ENCODE measurements around the gene RAB34.
"Not testable (repeated sequence)": the region's sequence is repeated elsewhere in the genome, so short reads cannot be mapped to it uniquely, and the experiment has no call there.

The RAB34 gene

GRCh38 chr17:28726627-28727491 lies 9.2 kb upstream of the RAB34 start:
- peak; percentile 96 for DNase-seq

DNA sequence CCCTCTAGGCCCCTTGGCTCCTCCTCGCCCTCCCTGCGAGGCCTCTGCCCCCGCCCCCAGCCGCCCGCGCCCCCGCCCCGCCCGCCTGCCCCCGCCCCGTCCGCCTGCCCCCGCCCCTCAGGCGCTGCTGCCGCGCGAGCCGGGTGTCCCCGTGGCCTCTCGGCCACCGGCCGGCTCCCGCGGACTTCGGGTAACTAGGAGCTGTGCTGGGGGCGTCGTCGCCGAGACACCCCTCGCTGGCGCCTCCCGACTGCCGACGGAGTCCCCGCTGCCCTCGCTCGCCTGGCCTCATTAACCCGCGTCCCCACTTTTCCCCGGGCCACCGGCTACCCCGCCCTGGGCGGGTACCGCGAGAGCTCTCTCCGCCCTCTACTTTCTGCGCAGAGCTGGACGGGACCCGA lies 8.6 kb upstream of the RAB34 start, which contains the start of gene TLCD1:
Gene TLCD1, minus strand, starts transcription at position 8 of the 401 bp plus-strand sequence. CDS start 136 bp downstream, outside the sequence.
- DNase-seq, result peak; percentile 77

- DNase-seq, result peak; percentile 85
Measured at GRCh38 chr17:28725660-28726225, 8.1 kb upstream of the RAB34 start.

DNA sequence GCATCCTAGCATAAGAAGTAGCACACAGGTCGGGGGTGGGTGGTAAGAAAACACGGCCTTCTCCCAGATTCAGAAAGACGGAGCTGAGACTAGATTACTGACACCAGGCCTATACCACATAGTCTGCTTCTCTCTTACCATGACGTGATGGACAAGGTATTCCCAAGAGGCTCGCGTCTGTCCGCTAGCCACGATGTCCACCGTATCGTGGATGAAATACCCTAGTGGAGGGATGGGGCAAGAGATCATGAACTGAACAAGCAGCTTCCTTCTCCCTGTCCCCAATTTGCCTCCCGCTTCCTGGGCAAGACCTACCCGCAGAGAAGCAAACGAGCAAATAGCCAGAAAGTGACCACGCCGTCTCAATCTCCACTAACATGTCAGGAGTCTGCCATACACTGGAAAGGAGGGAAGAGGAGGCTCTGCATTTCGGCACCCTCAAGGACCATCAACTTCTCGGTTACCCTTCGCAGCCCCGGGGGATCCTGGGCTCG lies 7.5 kb upstream of the RAB34 start:
- DNase-seq, result no peak

GRCh38 chr17:28724500-28725165 lies 7.0 kb upstream of the RAB34 start:
- peak; percentile 72 for DNase-seq

GRCh38 chr17:28723836-28724499 lies 6.3 kb upstream of the RAB34 start:
- DNase-seq, result not testable (repeated sequence)

- no peak for DNase-seq
Measured at GRCh38 chr17:28723159-28723835, 5.6 kb upstream of the RAB34 start.

DNA sequence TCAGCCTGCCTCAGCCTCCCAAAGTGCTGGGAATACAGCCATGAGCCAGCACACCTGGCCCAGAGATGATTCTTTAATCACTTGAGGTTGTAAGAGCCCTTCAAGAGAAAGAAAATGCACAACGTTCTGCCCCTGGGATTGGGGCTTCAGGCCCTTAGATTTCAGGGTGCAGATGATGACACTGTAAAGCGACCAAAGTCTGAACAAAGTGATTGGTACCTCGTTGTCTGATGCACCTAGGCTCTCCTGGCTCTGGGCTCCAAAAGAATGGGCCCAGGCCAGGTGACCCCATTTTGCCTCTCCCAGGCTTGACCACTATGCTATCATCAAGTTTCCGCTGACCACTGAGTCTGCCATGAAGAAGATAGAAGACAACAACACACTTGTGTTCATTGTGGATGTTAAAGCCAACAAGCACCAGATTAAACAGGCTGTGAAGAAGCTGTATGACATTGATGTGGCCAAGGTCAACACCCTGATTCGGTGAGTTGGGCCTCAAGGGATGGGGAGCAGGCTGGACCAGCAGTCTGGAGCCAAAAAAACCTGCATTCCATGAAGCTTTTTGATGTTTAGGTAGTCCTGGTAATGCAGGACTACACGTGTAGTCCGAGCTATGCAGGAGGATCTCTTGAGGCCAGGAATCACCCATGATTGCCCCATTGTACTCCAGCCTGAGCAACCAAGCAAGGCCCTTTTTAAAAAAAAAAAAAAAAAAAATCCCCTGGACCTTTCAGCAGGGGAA lies 4.9 kb upstream of the RAB34 start:
- no peak for DNase-seq

DNA sequence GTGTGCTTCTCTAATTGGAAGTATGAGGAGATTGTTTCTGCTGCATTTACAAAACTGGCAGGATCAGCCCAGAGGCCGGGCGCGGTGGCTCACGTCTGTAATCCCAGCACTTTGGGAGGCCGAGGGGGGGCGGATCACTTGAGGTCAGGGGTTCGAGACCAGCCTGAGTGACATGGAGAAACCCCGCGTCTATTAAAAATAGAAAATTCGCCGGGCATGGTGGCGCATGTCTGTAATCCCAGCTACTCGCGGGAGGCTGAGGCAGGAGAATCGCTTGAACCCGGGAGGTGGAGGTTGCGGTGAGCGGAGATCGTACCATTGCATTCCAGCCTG lies 3.3 kb upstream of the RAB34 start:
- not testable (repeated sequence) for DNase-seq

- peak; percentile 42 for DNase-seq
Measured at GRCh38 chr17:28720247-28720996, 2.8 kb upstream of the RAB34 start.

DNA sequence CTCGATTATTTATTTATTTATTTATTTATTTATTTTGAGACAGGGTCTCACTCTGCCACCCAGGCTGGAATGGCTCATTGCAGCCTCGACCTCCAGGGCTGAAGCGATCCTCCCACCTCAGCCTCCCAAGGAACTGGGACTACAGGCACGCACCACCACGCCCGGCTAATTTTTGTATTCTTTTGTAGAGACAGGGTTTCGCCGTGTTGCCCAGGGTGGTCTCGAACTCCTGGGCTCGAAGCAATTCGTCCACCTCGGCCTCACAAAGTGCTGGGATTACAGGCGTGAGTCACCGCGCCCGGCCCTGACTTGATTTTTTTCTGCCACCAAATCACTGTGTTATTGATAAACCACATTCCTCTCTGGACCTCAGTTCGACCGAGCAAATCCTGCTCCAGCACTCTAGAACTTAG lies 1.4 kb upstream of the RAB34 start:
- no peak for DNase-seq

- no peak for DNase-seq
Measured at GRCh38 chr17:28718333-28719020, 809 bp upstream of the RAB34 start.

GRCh38 chr17:28716740-28717577 lies 709 bp downstream of the RAB34 start:
- DNase-seq, result no peak

- no peak for DNase-seq
Measured at GRCh38 chr17:28715217-28715616, 2.5 kb downstream of the RAB34 start.

- DNase-seq, result no peak
Measured at GRCh38 chr17:28714281-28714680, 3.4 kb downstream of the RAB34 start.

DNA sequence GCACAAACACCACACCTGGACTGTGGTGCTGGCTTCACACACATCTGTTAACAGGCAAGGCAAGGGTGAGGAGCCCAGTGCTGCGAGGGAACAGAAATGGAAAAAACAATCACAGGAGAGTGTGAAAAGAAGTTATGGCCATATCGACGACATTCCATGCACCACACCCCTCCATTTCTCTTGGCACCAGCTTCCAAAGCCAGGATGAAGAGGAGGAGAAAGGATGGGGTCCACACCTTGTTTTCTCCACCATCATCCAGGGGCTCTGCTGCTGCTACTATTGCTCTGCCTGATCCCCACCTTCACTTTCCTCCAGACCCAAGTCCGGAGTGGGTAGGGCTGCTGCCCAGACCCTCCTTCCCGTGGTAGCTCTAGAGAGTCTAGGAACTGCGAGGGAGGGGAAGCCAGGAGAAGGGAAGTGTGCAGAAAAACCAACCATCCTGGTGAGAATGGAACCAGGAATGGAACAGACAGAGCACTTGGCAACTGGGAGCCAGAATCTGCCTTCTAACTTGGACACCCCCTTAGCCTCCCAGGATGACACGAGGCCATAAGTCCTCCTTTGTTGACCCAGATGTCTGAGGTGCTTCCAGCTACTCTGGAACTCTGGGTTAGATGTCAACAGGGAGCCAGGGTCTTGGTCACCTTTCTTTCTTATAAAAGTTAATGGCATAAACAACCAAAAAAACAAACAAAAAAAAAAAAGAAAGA lies 4.8 kb downstream of the RAB34 start:
- DNase-seq, result no peak

DNA sequence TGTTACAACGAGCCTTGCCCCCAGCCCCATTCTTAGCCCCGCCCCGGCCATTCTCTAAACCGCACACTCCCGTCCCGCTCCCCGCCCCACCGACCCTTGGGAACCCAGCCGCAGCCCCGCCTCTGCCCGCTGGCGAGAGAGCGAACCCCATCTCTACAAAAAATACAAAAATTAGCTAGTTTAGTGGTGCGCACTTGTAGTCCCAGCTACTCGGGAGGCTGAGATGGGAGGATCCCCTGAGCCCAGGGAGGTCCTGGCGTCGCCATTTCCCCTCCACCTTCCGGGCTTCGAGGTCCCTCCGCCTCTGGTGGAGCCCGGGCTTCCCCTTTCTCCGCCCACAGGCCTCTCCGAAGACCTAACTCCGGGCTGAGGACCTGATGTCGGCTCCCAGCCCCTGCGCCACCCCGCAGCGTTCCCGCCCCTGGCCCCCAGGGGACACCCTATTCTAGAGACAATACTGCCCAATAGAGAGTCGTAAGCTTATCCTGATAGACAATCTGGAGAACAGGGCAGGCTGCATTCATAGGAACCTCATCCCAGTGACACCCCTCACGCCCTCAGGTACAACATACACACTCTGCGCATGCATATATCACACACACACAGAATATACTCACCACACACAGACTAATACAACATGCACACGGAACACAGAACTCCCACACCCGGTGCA lies 5.5 kb downstream of the RAB34 start:
- DNase-seq, result no peak

- no peak for DNase-seq
Measured at GRCh38 chr17:28711723-28712031, 6.0 kb downstream of the RAB34 start, which contains the start of gene PROCA1. Gene PROCA1, minus strand, starts transcription at chr17:28711888. Its CDS starts 228 bp downstream, at chr17:28711660.
